OCI-LY7 (cell line): ENCODE results near the gene SUPT20H. TPM values are rescaled to one million over a fixed set of nuclear protein-coding genes. Genes with fewer than 3 reads are reported as not detected.

Experiments
- BruUV-seq: library from RNA; stranded (reverse); fragments of 400-500 nt; replicated peaks from 2 replicates; lab custom pipeline; 2021; lab: Mats Ljungman, UMichigan
- CTCF ChIA-PET: fragments of 300-600 bp; sonication (Branson Sonifier 250); formaldehyde crosslinking; loops from one replicate; lab custom pipeline; 2022; ENCODE audit warnings: antibody characterized with exemption; ENCODE audit not compliant: unreplicated experiment; lab: Charles Lee
- POLR2A ChIA-PET: fragments of 300-600 bp; sonication (Branson Sonifier 250); formaldehyde crosslinking; loops from one replicate; lab custom pipeline; 2022; ENCODE audit warnings: antibody characterized with exemption; lab: Charles Lee
- DNase-seq: peaks from one replicate; pipeline ENCODE4 v3.0.0-alpha.2; 2015; ENCODE audit warnings: low spot score
- H2AFZ ChIP-seq: fragments of 200-600 bp; sonication (generic), shearing (Covaris generic); 2 replicates; pipeline ENCODE4 v1.6.1; 2014; ENCODE audit warnings: mild to moderate bottlenecking, antibody characterized with exemption, low read length, moderate library complexity
- H3K27ac ChIP-seq: fragments of 200-600 bp; sonication (generic); 2 replicates; pipeline ENCODE4 v1.5.1; 2014; ENCODE audit warnings: mixed run types, low read depth, mild to moderate bottlenecking, moderate library complexity, low read length, inconsistent platforms; ENCODE audit not compliant: poor library complexity, severe bottlenecking
- H3K36me3 ChIP-seq: fragments of 200-600 bp; sonication (generic); 2 replicates; pipeline ENCODE4 v1.6.1; 2014; ENCODE audit warnings: mild to moderate bottlenecking, antibody characterized with exemption, low read length, moderate library complexity, mixed read lengths; ENCODE audit not compliant: insufficient read depth
- H3K4me1 ChIP-seq: fragments of 200-600 bp; sonication (generic); 2 replicates; pipeline ENCODE4 v1.5.1; 2014; ENCODE audit warnings: mild to moderate bottlenecking, low read length; ENCODE audit not compliant: insufficient read depth, poor library complexity, severe bottlenecking
- H3K4me2 ChIP-seq: fragments of 200-600 bp; sonication (generic); 2 replicates; pipeline ENCODE4 v1.6.1; 2014; ENCODE audit warnings: mild to moderate bottlenecking, low read length
- H3K4me3 ChIP-seq: fragments of 200-600 bp; sonication (generic); 2 replicates; pipeline ENCODE4 v1.5.1; 2014; ENCODE audit warnings: mild to moderate bottlenecking, low read depth, low read length; ENCODE audit not compliant: poor library complexity, severe bottlenecking
- H3K79me2 ChIP-seq: fragments of 200-600 bp; sonication (generic); 2 replicates; pipeline ENCODE4 v1.6.1; 2016; ENCODE audit warnings: low read depth, mild to moderate bottlenecking, low read length, moderate library complexity, mixed read lengths; ENCODE audit not compliant: insufficient read depth
- H3K9me2 ChIP-seq: fragments of 200-600 bp; sonication (generic); 2 replicates; pipeline ENCODE4 v1.6.1; 2016; ENCODE audit warnings: mild to moderate bottlenecking, low read length, mixed read lengths; ENCODE audit not compliant: insufficient read depth
- H3K9me3 ChIP-seq: fragments of 200-600 bp; sonication (generic); 2 replicates; pipeline ENCODE4 v1.6.1; 2014; ENCODE audit warnings: mild to moderate bottlenecking, mixed run types, low read length, mixed read lengths
- H4K20me1 ChIP-seq: fragments of 200-600 bp; sonication (generic); 2 replicates; pipeline ENCODE4 v1.6.1; 2014; ENCODE audit warnings: mild to moderate bottlenecking, antibody characterized with exemption, low read length, moderate library complexity, mixed read lengths; ENCODE audit not compliant: insufficient read depth
- EZH2phosphoT487 ChIP-seq: fragments of 200-600 bp; sonication (generic); IDR thresholded peaks from 2 replicates; pipeline ENCODE4 v1.6.1; 2018; ENCODE audit warnings: low read depth, borderline replicate concordance, mild to moderate bottlenecking, mixed run types, antibody characterized with exemption, low read length, moderate library complexity, mixed read lengths
- intact Hi-C: fragments of 100-400 bp; cut with micrococcal nuclease; formaldehyde crosslinking; loops from one replicate; pipeline ENCODE4 v1.10.0; 2022; ENCODE audit not compliant: unreplicated experiment
- total RNA-seq, 2 experiments: library from RNA; depleted of rRNA in 1 of 2; stranded (reverse); fragments of >200 nt in 1 of 2; shearing (Covaris generic) in 1 of 2; gene quantifications; 2 replicates each; pipeline ENCODE4 v1.2.3, GENCODE V29; 2014 to 2022
- TF ChIP-seq, protein P1 (sequence below): fragments of 200-600 bp; sonication (generic); conservative IDR thresholded peaks from 2 replicates; pipeline ENCODE4 v1.5.1; 2014; ENCODE audit warnings: mild to moderate bottlenecking, antibody characterized with exemption, low read length, moderate library complexity, mixed read lengths

The SUPT20H gene
- total RNA-seq, 2 experiments from 2014 or later: 53.0 to 88.3 TPM

DNA sequence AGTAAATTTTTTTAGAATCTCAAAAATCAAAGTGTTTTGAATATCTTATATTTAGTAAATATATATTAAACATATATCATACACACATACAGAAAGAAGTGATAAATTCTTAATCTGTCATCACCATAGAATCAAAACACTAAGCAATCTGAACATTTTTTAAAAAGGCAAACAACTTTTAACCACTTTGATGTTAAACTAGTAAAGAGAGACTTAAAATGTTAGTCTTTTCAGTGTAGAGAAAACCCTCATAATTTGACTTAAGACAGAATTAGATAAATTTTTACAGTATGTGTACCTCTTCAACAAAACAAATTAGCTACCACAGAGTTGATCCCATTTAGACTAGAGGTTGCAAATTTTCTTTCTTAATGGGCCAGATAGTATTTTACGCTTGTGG lies 13.4 kb downstream of the SUPT20H start:
- peaks cover 4% of the 10 kb centered on the region for H3K4me1 ChIP-seq
- intact Hi-C loops: no loop called here
- no peaks in the 10 kb centered on the region for H3K9me3 ChIP-seq
- ChIA-PET POLR2A (interaction anchor here (0.7 to 3.3 kb wide), 6 partner anchors 8 to 65 kb away, joined by 3 to 13 read pairs (median 8); partner anchors contain the start of gene EXOSC8), CTCF (no interaction called here)
- no peak for DNase-seq
- no TSS peak for BruUV-seq
- no peak overlapping the region for H2AFZ ChIP-seq
- H3K9me2 ChIP-seq: no peaks in the 10 kb centered on the region
- no peak overlapping the region for H3K4me2 ChIP-seq
- TF ChIP-seq, protein P1, sequence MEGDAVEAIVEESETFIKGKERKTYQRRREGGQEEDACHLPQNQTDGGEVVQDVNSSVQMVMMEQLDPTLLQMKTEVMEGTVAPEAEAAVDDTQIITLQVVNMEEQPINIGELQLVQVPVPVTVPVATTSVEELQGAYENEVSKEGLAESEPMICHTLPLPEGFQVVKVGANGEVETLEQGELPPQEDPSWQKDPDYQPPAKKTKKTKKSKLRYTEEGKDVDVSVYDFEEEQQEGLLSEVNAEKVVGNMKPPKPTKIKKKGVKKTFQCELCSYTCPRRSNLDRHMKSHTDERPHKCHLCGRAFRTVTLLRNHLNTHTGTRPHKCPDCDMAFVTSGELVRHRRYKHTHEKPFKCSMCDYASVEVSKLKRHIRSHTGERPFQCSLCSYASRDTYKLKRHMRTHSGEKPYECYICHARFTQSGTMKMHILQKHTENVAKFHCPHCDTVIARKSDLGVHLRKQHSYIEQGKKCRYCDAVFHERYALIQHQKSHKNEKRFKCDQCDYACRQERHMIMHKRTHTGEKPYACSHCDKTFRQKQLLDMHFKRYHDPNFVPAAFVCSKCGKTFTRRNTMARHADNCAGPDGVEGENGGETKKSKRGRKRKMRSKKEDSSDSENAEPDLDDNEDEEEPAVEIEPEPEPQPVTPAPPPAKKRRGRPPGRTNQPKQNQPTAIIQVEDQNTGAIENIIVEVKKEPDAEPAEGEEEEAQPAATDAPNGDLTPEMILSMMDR: no peak
- no peak for TF ChIP-seq EZH2phosphoT487
- no peak overlapping the region for H3K27ac ChIP-seq
- no peak overlapping the region for H3K4me3 ChIP-seq
- H3K79me2 ChIP-seq: peaks cover 43% of the 10 kb centered on the region
- H4K20me1 ChIP-seq: peaks cover 7% of the 10 kb centered on the region; the same call in 1 of the 2 replicates
- peaks cover 83% of the 10 kb centered on the region for H3K36me3 ChIP-seq

DNA sequence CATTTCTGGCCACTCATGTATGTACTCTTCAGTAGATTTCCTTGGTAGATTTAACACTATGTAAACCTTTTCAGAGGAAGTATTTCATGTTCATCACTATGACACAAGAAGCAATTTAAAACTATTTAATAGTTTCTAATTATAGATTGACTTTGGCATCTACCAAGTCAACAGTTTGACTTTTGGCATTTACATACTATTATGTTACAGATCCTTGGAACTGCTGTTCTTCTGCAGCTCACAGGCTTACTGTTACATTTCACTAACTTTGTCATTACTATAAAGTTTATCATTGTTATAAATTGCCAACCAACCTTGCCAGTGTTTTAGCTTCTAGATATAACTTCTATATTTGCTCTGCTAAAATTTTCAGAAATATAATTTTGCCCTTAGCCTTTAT lies 18.7 kb downstream of the SUPT20H start:
- ChIA-PET POLR2A (interaction anchor here (0.6 to 1.0 kb wide), 3 partner anchors 10 to 224 kb away, joined by 3 to 4 read pairs (median 3); no protein-coding TSS in a partner anchor), CTCF (no interaction called here)
- H4K20me1 ChIP-seq: no peaks in the 10 kb centered on the region
- H3K9me3 ChIP-seq: no peaks in the 10 kb centered on the region
- no peak for TF ChIP-seq EZH2phosphoT487
- TF ChIP-seq, protein P1: no peak
- intact Hi-C loops: no loop called here
- H3K79me2 ChIP-seq: peaks cover 10% of the 10 kb centered on the region; the same call in 1 of the 2 replicates
- H3K4me2 ChIP-seq: no peak overlapping the region
- no TSS peak for BruUV-seq
- no peak overlapping the region for H2AFZ ChIP-seq
- H3K4me1 ChIP-seq: no peaks in the 10 kb centered on the region
- H3K27ac ChIP-seq: no peak overlapping the region
- H3K9me2 ChIP-seq: no peaks in the 10 kb centered on the region
- DNase-seq: no peak
- H3K4me3 ChIP-seq: no peak overlapping the region
- peaks cover 93% of the 10 kb centered on the region for H3K36me3 ChIP-seq

DNA sequence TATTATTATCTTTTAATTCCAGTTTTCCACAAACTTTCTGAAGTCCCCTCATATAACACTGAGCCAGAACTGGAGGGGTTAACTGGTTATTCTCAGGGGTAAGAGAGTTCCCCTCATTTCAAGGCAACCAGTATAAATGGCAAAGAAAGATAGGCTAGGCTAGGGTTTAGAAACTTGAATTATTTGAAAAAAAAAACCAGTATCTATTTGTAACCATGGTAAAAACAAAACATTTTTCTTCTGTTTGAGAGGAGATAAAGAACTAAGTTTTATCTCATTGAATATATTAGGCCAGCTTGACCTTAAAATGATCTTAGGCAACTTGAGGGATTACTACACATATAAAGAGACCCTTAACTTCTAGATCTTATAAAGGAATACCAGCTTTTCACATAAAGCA lies 19.6 kb downstream of the SUPT20H start:
- intact Hi-C loops: no loop called here
- H3K4me3 ChIP-seq: no peak overlapping the region
- CTCF ChIA-PET: no interaction called here
- no peaks in the 10 kb centered on the region for H3K4me1 ChIP-seq
- H2AFZ ChIP-seq: no peak overlapping the region
- no peak overlapping the region for H3K4me2 ChIP-seq
- H3K36me3 ChIP-seq: peaks cover 97% of the 10 kb centered on the region
- BruUV-seq: no TSS peak
- peaks cover 6% of the 10 kb centered on the region; the same call in 1 of the 2 replicates for H3K79me2 ChIP-seq
- H3K27ac ChIP-seq: no peak overlapping the region
- H3K9me3 ChIP-seq: no peaks in the 10 kb centered on the region
- POLR2A ChIA-PET: interaction anchor here (0.7 to 1.6 kb wide), 3 partner anchors 20 to 86 kb away, joined by 3 to 6 read pairs (median 4); no protein-coding TSS in a partner anchor
- H4K20me1 ChIP-seq: no peaks in the 10 kb centered on the region
- TF ChIP-seq, protein P1: no peak
- no peak for TF ChIP-seq EZH2phosphoT487
- no peak for DNase-seq
- H3K9me2 ChIP-seq: no peaks in the 10 kb centered on the region
